ENCODE measurements around the gene KCND1.

Gene KCND1

GRCh38 chrX:48913605-48914366, 57.9 kb downstream of the KCND1 start:
- no peak for DNase-seq (ENCODE audit: low read depth in 2 of 2)

- DNase-seq (ENCODE audit: low read depth in 2 of 2), result peak; percentile 74 to 81
Measured at GRCh38 chrX:48911412-48912182, 60.0 kb downstream of the KCND1 start, which contains the start of gene SLC35A2. Gene SLC35A2 (minus strand): TSS chrX:48911646. CDS start chrX:48911636, 10 bp downstream.

All from stimulated activated CD4-positive, alpha-beta T cell treated with anti-CD3 and anti-CD28 coated beads, Interleukin-12 subunit alpha, Interleukin-12 subunit beta, amount 100 ng/mL, for 24 hours (primary cell).